ENCODE data around the gene CUTA. TPM values are rescaled to one million over a fixed set of nuclear protein-coding genes. Genes with fewer than 3 reads are reported as not detected.

The CUTA gene
- 100 to 1,000 TPM in 2 of 4 donors, 10 to 100 TPM in 2; 69.9 to 119 (median 93.2) TPM for total RNA-seq

- H3K27me3 ChIP-seq: no peaks in the 10 kb centered on the region
- peak within 1 kb of the TSS; percentile 84 to 94 (median 88) for H3K27ac ChIP-seq
- intact Hi-C loops (cut with DNase I; ENCODE audit: low total_unique reads) (loop anchor here (1.0 to 5.0 kb wide), 2 partner anchors 8 to 216 kb away; partner anchors contain the start of genes HSD17B8, RXRB and SLC39A7), in situ Hi-C loops (cut with MboI; ENCODE audit: low sequenced_read_pairs in 4 of 4) (loop anchor here in 1 of 4 donors (25.0 kb wide), 1 partner anchor 456 kb away; the partner anchor contains the start of genes BRD2 and HLA-DMA)
- peaks cover 20 to 22% of the 10 kb centered on the region in 2 donors for H3K4me1 ChIP-seq
- H3K36me3 ChIP-seq: peaks cover 0 to 34% of the 10 kb centered on the region in 2 donors
- DNase-seq (peak; percentile 100), ATAC-seq (peak; percentile 98)
- peak; percentile 59 to 74 for TF ChIP-seq POLR2A (IDR thresholded peaks at IDR 0.05)
- peak in 4 of 5 experiments; percentile 30 to 45 (median 43) for TF ChIP-seq CTCF (IDR thresholded peaks at IDR 0.05 in 4 of 5, conservative IDR thresholded peaks at IDR 0.05 in 1 of 5)
- H3K9me3 ChIP-seq: no peaks in the 10 kb centered on the region
- H3K4me3 ChIP-seq: peak within 1 kb of the TSS; percentile 62 to 74 (median 72)
These were observed at the start of gene CUTA for GRCh38 chr6:33417903-33418689. CUTA (minus strand) TSS chr6:33418107; CDS start chr6:33418000, 107 bp downstream.

DNA sequence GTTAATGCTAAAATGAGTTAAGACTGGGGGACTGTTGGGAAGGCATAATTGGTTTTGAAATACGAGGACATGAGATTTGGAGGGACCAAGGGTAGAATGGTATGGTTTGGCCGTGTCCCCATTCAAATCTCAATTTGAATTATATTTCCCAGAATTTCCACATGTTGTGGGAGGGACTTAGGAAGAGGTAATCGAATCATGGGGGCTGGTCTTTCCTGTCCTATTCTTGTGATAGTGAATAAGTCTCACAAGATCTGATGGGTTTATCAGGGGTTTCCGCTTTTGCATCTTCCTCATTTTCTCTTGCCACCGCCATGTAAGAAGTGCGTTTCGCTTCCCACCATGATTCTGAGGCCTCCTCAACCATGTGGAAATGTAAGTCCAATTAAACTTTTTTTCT, 49.2 kb upstream of the CUTA start:
- H3K4me3 ChIP-seq: no peak overlapping the region
- no peak for ATAC-seq
- no peak overlapping the region for H3K27ac ChIP-seq
- no peaks in the 10 kb centered on the region for H3K27me3 ChIP-seq
- DNase-seq: no peak
- H3K4me1 ChIP-seq: no peaks in the 10 kb centered on the region
- intact Hi-C loops (cut with DNase I; ENCODE audit: low total_unique reads) (no loop called here), in situ Hi-C loops (cut with MboI; ENCODE audit: low sequenced_read_pairs in 4 of 4) (no loop called here)
- TF ChIP-seq POLR2A (IDR thresholded peaks at IDR 0.05) (no peak), CTCF (IDR thresholded peaks at IDR 0.05 in 4 of 5, conservative IDR thresholded peaks at IDR 0.05 in 1 of 5) (no peak)
- H3K9me3 ChIP-seq: no peaks in the 10 kb centered on the region
- H3K36me3 ChIP-seq: no peaks in the 10 kb centered on the region

DNA sequence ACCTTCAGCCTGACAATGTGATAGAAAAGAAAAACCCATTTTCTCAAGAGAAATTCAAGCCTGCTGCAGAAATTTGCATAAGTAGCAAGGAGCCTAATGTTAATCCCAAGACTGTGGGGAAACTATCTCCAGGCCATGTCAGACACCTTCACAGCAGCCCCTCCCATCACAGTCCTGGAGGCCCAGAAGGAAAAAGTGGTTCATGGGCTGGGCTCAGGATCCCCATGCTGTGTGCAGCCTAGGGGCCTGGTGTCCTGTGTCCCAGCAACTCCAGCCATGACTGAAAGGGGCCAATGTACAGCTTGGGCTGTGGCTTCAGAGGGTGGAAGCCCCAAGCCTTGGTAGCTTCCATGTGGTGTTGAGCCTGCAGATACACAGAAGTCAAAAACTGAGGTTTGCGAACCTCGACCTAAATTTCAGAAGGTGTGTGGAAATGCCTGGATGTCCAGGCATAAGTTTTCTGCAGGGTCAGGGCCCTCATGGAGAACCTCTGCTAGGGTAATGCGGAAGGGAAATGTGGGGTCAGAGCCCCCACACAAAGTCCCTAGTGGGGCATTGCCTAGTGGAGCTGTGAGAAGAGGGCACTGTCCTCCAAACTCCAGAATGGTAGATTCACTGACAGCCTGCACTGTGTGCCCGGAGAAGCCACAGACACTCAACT, 48.3 kb upstream of the CUTA start:
- Histone ChIP-seq H3K27me3 (no peaks in the 10 kb centered on the region), H3K9me3 (no peaks in the 10 kb centered on the region), H3K27ac (no peak overlapping the region), H3K36me3 (no peaks in the 10 kb centered on the region), H3K4me3 (no peak overlapping the region), H3K4me1 (no peaks in the 10 kb centered on the region)
- intact Hi-C loops (cut with DNase I; ENCODE audit: low total_unique reads): no loop called here
- ATAC-seq: no peak
- DNase-seq: no peak
- in situ Hi-C loops (cut with MboI; ENCODE audit: low sequenced_read_pairs in 4 of 4): no loop called here
- TF ChIP-seq CTCF (IDR thresholded peaks at IDR 0.05 in 4 of 5, conservative IDR thresholded peaks at IDR 0.05 in 1 of 5) (no peak), POLR2A (IDR thresholded peaks at IDR 0.05) (no peak)

GRCh38 chr6:33459226-33459625, 41.3 kb upstream of the CUTA start:
- TF ChIP-seq CTCF (IDR thresholded peaks at IDR 0.05 in 4 of 5, conservative IDR thresholded peaks at IDR 0.05 in 1 of 5) (no peak), POLR2A (IDR thresholded peaks at IDR 0.05) (no peak)
- no peak for ATAC-seq
- in situ Hi-C loops (cut with MboI; ENCODE audit: low sequenced_read_pairs in 4 of 4): no loop called here

More at GRCh38 chr6:33459226-33459625, 41.3 kb upstream of the CUTA start:
- peaks cover 7 to 9% of the 10 kb centered on the region in 2 donors for H3K4me1 ChIP-seq
- no peak for DNase-seq
- H3K27ac ChIP-seq: no peak overlapping the region
- no peak overlapping the region for H3K4me3 ChIP-seq
- H3K27me3 ChIP-seq: no peaks in the 10 kb centered on the region
- peaks cover 0 to 16% of the 10 kb centered on the region in 2 donors for H3K36me3 ChIP-seq
- no peaks in the 10 kb centered on the region for H3K9me3 ChIP-seq
- intact Hi-C loops (cut with DNase I; ENCODE audit: low total_unique reads): loop anchor here (10.0 kb wide), 1 partner anchor 116 kb away; no protein-coding TSS in a partner anchor

Data from gastrocnemius medialis (tissue), 4 donors.